Measurements from ENCODE around the gene GRK1.

The GRK1 gene

DNA sequence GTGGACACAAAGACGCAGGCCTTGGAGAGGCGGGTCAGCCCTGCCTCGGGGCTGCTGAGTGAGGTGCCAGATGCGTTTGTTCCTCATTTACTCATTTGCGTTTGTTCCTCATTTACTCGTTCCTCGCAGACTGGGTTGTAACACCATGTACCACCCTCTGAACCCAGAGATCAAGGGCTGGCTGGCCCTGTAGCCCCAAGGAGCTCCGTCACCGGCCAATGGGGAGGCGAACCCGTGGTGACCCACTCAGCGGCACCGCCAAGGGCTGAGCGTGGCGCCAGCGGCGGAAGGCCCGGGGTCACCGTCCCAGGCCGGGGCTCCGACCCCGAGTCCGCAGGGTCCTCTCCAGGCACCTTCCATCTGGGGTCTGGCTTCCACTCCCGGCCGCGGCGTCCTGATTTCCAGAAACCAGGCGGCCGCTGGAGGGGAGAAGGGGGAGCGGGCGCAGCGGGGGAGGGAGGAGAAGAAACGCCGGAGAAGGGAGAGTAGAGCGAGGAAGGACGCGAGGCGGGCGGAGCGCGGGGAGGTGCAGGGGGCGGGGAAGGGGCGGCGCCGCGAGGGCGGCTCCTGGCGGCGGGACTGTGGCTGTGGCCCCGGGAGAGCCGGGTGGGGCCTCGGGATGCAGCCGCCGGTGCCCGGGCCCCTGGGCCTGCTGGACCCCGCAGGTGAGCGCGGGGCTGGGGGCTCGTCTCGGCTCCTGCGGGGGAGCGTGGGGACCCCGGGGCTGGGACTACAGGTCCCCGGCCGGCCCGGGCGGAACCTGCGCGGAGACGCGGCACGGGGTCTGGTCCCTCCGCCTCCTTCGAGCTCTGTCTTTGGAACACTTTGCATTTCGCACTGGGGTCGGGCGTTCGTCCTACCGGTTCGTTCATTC, 91.9 kb downstream of the GRK1 start, which contains the start of gene TMEM255B:
TSS of gene TMEM255B (plus strand) at position 576 of the 874 bp plus-strand sequence. CDS start at position 620, 44 bp downstream.
- peak; percentile 55 for DNase-seq (ENCODE audit: low read depth)

DNA sequence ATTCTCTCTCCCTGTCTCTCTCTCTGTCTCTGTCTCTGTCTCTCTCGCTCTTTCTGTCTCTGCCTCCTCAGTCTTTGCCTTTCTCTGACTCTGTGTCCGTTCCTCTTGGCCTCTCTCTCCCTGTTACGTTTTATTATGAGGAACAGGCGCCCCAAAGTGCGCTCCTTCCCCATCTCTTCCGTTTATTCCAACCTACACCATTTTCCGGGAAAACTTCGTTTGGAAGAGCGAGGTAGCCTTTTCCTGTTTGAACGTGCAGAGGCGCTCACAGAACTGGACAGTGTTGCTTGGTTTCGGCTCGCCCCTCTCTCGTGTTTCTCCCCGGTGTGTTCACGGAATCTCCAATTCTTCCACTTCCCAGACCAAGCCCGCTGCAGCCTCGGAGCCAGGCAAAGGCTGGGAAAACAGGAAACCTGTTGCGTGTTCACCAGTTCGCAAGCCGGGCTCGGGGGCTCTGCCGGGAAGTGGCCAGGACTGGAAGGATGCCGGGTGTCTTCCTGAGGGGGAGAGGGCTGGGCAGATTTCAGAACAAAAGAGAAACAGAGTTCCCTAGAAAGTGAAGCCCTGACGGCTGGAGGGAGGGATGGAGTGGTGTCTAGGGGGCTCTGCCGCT, 92.6 kb downstream of the GRK1 start:
- no peak for DNase-seq (ENCODE audit: low read depth)

DNA sequence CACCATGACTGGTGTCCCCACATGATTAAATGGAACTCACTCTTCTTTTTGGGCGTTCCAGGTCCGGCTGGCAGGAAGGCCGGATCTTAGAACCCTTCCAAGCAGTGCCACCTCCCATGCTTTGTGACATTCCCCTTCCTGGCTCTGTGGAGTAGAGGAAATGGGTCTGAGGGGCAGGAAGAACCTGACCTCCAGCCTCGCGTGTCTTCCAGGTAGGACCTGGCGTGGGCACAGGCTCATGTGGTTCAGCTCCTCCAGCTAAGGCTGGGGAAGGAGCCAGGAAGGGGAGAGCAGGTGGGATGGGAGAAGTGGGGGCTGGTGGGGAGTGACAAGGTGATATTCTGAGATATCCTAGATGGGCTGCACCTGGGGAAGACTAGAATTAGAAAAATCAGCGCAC, 94.1 kb downstream of the GRK1 start:
- no peak for DNase-seq (ENCODE audit: low read depth)

DNA sequence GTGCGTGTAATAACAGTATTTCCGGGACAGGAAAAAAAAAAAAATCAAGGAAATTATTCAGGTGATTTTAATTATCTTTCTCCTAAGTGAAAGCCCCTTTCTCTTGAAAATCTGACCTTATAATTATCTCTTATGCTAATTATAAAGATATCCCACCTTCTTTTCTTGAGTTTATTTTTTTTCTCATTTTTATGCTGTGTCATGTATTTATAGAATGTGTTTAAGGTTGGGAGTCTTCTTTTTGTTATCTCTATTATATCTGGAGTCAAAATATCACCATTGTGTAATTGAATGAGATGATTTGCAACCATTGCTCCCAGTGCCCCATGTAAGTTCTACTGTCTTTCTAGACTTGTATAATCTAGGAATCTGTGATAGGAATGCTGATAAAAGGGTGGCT, 95.1 kb downstream of the GRK1 start:
- DNase-seq (ENCODE audit: low read depth) = no peak

DNA sequence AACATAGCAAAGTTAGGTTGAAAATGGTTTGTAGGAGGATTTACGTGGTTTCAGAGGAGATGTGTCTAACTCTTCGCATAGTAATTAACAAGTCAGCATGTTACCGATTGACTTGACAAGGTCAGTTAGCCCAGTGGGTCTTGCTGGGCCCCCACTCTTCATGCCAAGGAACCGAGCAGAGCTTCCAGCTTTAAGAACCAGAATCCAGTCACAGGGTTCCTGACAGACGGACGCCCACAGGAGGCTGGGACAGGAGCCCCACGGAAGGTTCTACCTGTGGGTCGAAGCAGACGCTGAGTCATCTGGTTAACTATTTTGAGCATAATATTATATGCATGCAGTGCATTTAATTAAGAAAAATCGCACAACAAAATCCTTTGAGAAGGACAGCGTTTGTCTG, 95.5 kb downstream of the GRK1 start:
- DNase-seq (ENCODE audit: low read depth) = no peak

DNA sequence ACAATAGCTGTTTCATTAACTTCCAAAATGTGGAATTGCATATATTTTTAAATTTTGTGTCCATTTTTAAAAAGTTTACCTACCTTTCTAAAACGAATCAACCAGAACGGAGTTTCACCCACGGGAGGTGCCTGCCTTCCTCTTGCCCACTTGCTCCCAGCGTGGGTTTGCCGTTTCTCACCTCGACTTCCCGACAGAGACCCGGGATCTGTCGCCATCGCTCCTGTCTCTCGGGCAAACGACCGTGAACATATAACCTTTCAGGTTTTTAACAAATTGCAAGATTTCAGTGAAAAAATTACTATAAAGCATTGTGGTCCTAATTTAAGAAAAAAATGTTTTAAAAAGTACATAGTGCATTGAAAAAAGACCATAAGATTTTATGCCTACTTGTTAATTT, 96.2 kb downstream of the GRK1 start:
- no peak for DNase-seq (ENCODE audit: low read depth)

DNA sequence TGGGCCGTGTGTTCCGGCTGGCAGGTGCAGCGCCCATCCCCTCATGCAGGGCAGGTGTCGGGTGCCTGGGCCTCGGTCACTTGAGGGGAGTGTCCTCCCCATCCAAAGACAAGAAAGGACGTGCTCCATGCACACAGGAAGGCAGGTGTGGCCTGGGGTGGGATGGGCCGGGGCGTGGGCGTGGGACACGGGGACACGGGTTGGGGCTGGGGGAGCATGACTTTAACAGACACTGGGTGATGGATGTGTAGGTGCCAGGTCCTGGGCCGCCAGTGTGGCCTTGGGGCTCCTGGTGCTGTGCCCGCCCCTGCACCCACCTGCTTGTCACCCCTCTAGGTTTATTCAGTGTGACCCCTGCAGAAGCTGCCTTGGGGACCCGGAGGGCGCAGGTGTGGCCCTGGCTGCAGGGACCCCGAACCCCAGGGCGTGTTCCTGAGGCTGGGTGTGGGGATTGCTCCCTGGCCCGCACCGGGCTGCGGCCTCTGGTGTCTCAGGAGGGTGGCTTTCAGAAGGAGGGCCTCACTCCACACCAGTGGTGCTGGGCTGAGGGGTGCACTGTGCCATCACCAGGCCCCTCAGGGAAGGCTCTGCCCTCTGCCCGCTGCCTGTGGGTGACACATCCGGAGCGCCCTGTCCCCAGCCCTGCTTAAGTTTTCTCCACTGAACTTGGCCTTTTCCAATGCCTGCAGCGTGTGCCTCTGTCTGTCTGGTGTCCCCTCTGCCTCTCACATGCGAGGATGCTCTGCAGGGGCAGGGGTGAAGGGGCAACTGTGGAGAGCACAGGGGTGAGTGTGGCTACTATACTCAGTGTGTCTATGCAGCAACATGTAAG, 97.2 kb downstream of the GRK1 start:
- DNase-seq (ENCODE audit: low read depth) = no peak

DNA sequence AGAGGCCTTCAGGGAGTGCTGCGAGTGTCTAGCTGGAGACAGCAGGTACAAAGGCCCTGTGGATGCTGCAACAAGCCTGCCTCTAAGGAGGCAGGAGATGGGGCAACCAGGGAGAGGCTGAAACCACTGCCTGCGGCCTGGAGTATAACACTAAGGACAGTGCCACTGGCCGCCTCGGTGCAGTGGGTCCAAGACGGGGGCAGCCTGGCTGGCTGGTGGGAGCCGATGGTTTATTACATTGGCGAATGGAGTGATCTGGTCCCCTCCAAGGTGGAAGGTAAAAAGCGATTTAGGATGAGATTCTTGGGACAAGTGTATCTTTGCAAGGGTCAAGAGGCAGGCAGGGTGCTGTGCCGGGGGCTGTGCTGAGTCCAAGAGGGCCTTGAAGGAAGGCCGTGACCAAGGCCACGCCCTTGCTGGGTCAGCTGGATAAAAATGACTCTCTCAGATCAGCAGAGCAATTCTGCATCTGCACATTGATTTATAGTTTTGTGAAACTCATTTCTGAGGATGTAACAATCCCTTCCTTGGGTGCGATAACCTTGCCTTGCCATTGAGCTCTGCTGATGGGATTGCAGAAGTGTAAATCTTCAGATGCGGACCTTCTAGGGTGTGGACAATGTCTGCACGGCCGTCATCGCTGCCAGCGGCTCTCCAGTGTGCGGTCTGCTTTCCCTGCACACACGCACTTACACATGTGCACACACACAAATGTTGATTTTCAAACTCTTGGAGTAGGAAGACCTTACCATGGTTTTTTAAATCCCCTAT, 98.0 kb downstream of the GRK1 start:
- no peak for DNase-seq (ENCODE audit: low read depth)

DNA sequence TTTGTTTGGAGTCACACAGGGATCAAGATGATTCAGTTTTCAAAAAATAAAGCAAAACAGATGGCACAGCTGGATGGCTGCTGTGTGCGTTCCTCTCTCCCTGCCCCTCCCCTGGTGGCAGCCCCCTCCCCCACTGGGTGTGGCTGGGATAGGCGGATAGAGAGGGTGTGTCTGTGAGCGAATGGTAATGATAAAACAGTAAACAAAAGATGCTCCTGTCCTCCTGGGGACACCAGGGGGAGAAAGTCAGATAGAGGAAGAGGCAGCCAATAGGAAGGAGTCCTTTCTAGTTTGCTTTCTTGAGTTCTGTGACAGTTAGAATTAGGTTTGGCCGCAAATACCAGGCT, 98.5 kb downstream of the GRK1 start:
- no peak for DNase-seq (ENCODE audit: low read depth)

DNA sequence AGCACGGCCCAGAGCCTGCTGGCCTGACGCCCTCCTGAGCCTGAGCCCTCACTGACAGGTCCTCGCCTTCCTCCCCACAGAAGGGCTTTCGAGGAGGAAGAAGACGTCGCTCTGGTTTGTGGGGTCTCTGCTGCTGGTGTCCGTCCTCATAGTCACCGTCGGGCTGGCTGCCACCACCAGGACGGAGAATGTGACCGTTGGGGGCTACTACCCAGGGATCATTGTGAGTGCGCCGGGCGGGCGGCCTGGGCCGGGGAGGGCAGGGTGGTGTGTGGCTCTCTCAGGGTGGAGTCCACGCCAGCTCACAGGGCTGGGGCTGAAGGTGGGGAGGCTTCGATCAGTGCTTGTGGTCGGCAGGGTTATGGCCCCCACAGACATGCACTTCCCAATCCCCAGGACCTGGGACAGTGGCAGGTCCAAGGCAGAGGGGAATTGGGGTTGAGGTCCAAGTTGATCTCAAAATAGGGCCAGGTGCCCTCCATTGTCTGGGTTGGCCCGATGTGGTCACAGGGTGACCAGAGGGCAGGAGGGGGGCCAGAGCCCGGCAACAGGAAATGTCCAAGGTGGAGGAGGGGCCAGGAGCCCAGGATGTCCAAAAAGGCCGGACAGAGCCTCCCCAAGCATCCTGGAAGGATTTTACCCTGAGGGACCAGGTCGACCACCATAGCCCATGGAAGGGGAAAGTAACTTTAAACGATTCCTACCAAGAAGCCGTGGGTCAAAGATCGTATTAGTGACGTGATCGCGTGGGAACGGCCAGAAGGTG, 99.2 kb downstream of the GRK1 start:
- no peak for DNase-seq (ENCODE audit: low read depth)

DNA sequence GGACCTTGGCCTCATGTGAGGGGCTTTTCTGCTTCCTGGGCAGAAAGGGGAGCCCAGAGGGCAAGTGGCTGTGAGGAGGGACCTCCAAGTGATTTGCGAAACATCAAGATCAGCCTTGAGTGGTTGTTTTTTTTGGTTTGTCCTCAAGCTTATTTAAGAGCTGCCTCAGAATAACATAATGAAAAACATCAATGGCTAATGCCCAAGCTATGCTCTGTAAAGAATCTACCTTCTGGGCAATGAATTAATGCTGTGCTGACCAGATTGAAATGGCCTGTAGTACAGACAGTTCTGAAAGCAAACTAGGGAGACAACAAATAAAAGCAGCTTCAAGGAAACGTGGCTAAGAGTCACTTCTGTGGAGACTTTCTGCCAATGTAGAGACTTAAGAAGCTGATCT, 100.3 kb downstream of the GRK1 start:
- DNase-seq (ENCODE audit: low read depth) = no peak

DNA sequence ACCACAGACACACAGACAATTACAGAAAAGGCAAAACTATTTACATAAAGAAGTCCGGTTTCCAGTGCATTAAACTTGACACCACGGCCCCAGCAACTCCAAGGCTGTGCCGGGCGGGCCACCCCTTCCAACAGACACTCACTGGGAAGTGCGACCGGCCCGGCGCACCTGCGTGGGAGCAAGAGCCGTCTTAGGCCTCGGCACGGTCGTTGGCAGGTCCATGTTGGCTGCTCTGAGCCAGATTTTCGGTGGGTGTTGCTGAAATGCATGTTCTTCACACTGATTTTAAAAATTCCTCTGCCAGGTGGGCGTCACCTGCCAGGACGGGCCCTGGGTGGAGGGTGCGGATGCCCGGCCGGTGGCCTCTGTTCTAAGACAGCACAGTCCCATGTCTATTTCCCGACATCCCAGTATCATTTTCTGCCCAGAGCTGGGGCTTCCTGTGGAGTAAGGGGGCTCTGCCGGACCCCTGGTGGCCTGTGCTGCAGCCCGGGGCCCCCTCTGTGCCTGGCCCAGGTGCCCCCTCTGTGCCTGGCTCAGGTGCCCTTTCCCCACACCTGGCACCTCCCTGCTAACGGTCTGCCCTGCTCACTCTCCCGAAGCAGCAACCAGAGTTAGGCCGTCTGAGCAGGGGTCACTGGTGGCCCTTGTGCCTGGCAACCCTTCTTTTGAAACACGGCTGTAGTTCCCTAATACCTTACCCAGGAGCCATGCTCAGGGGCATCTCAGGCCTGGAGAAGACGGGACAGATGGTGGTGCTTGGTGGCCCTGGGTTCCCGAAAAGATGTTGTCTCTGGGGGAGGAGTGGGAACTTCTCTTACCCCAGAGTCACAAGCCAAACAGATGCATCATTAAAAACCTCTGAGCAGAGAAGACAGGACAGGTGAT, 101.2 kb downstream of the GRK1 start:
- DNase-seq (ENCODE audit: low read depth) = no peak

DNA sequence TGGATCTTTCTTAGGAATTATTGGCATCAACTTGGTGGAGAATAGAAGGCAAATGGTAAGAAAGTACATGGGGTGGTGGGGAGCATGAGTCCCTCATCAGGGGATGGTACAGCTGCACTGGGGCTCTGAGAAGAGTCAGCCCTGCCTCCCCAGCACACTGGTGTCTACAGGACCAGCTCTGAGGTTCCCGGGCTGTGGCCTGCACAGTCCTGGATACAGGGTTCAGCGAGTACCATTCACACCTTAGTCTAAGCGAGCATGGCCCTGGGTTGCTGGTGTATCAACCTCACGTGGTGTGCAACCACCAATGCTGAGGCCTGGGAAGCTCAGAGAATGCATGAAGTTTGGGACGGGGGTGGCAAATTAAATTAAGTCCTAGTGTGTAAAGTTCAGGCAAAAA, 102.1 kb downstream of the GRK1 start:
- no peak for DNase-seq (ENCODE audit: low read depth)

DNA sequence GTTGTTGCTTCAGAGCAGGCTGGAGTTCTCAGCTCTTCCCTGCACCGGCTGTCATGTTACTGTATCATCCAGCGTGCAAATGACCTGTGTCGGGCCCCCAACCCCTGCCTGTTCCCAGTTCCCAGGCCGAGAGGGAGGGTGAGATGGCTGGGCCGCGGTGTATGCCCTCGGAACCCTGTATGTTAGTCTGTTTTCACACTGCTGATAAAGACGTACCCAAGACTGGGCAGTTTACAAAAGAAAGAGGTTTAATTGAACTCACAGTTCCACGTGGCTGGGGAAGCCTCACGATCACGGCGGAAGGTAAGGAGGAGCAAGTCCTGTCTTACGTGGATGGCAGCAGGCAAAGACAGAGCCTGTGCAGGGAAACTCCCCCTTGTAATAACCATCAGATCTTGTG, 102.9 kb downstream of the GRK1 start:
- no peak for DNase-seq (ENCODE audit: low read depth)

DNA sequence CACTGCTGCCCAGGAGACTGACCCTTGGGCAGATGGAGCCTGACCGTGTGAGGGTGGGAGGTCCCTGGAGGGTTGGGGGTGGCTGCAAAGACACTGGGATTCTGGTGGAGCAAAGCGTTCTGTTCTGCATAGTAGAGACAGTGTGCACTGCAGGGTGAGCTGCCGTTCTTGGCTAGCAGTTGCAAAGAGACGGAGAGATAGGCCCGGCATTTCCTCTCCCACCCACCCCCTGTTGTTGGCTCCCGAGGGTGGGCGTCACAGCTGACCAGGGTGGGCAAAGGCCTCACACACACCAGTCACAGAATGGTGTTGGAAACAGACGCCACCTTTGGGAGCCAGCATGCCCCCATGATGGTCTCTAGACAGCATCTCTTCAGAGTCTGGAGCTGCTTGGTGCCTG, 103.4 kb downstream of the GRK1 start:
- no peak for DNase-seq (ENCODE audit: low read depth)

DNA sequence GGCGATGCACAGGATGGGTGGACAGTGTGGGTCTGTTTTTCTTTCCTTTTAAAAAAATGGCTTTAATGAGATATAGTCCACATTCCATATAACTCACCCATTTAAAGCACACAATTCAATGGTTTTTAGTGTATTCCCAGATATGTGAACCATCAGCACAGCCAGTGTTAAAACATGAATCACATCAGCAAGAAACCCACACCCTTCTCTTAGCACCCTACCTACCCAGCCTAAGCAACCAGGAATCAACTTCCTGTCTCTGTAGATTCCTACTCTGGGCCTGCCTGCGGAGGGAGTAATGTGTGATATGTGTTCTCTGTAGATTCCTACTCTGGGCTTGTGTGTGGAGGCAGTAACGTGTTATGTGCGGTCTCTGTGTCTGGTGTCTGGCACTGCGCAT, 103.9 kb downstream of the GRK1 start:
- no peak for DNase-seq (ENCODE audit: low read depth)

DNA sequence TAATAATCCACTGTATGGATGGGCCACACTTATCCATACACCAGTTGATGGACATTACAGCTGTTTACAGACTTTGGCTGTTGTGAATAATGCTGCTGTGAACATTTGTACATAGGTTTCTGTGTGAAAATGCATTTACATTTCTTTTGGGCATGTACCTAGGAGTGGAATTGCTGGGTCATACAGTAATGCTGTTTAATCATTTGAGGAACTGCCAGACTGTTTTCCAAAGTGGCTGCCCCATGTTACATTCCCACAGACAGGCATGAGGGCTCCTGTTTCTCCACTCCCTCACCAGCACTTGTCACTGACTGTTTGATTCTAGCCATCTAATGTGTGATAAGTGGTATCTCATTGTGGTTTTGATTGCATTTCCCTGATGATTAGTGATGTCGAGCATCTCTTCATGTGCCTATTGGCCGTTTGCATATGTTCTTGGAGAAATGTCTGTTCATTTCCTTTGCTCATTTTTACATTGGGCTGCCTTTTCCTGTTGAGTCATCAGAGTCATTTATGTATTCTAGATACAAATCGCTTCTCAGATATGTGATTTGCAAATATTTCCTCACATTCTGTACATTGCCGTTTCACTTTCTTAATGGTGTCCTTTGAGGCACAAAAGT, 104.8 kb downstream of the GRK1 start:
- DNase-seq (ENCODE audit: low read depth) = no peak

DNA sequence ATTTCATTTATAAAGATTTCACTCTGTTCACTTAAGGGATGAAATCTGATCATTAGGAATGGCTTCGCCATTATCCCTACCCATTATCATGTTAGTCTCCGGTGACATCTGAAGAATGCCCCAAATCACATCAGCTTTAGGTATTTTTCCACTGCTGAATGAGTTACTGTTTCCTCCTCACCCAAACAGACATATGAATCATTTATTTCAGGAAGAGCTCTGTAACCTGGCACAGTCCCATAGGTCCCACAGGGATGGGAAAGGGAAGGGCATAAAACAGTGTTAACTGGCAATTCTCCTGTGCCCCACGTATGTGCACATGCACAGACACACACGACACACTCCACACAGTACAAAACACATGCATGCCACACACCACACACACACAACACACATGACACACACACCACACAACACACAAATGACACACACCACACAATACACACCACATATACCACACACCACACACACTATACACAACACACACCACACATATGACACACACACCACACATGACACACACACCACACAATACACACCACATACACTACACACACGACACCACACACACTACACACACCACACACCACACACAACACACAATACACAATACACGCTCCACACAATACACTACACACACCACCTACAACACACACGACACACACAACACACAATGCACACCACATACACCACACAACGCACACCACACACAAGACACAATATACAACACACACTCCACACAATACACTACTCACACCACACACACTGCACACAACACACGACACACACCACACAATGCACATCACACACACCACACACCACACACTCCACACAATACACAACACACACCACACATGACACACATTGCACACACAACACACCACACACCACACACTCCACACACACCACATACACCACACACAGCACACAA, 107.4 kb downstream of the GRK1 start:
- DNase-seq (ENCODE audit: low read depth) = no peak
